ENCODE measurements around the gene ZNF45. TPM values are rescaled to one million over a fixed set of nuclear protein-coding genes. Genes with fewer than 3 reads are reported as not detected.
A peak's percentile ranks its signal among the peaks of the same experiment; 100 is the strongest.

Gene ZNF45
- total and polyA plus RNA-seq, 2 of the 4 experiments (the other 2 are of a cell fraction) = 7.6 to 18.1 TPM

- TF ChIP-seq, protein P1, sequence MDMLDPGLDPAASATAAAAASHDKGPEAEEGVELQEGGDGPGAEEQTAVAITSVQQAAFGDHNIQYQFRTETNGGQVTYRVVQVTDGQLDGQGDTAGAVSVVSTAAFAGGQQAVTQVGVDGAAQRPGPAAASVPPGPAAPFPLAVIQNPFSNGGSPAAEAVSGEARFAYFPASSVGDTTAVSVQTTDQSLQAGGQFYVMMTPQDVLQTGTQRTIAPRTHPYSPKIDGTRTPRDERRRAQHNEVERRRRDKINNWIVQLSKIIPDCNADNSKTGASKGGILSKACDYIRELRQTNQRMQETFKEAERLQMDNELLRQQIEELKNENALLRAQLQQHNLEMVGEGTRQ (IDR thresholded peaks at IDR 0.05; ENCODE audit: low read depth, low read length) = no peak
- TF ChIP-seq RFX5 (IDR thresholded peaks at IDR 0.05; ENCODE audit: low read depth, low read length) (no peak), CEBPB (IDR thresholded peaks at IDR 0.05; ENCODE audit: low read depth, low read length) (no peak)
These were observed at the start of gene ZNF45 (continued) for GRCh38 chr19:43934985-43935708.

GRCh38 chr19:43984687-43985000 lies 49.6 kb upstream of the ZNF45 start:
- DNase-seq = no peak
- H4K5ac ChIP-seq (ENCODE audit: low read depth, low read length) = peak overlapping the region; percentile 50
- 12% methylated on average over 11 of the region's 14 CpGs; no CpG with 5 or more reads in 1 of the 2 experiments for WGBS, 2 experiments (ENCODE audit: extremely low coverage in 2 of 2, insufficient read length in 1 of 2)
- peak overlapping the region; percentile 93 for H3K14ac ChIP-seq (replicated peaks; ENCODE audit: low read depth, low read length)
- dilution Hi-C loops (cut with HindIII; ENCODE audit: low sequenced_read_pairs, unreplicated experiment) = no loop called here
- peaks cover 10 to 27% of the 10 kb centered on the region in 2 experiments for H3K79me1 ChIP-seq (ENCODE audit: low read depth in 1 of 2, low read length in 2 of 2)
- H3K4ac ChIP-seq (ENCODE audit: low read depth, low read length) = peak overlapping the region; percentile 80; the same call in 1 of the 2 replicates
- peaks cover 2% of the 10 kb centered on the region; the same call in 1 of the 2 replicates for H3K9me3 ChIP-seq (ENCODE audit: control insufficient read depth, insufficient read depth, low read length)
- H2BK15ac ChIP-seq (ENCODE audit: low read depth, low read length) = no peak overlapping the region
- H4K20me1 ChIP-seq (ENCODE audit: insufficient read depth, low read length) = no peaks in the 10 kb centered on the region
- H2AK9ac ChIP-seq (replicated peaks; ENCODE audit: low read depth, low read length, poor library complexity) = no peak overlapping the region
- H3K4me3 ChIP-seq (ENCODE audit: insufficient read depth, low read depth, low read length) = peak overlapping the region; percentile 79
- peak overlapping the region; percentile 67 for H3K9ac ChIP-seq (ENCODE audit: low read depth, low read length)
- POLR2A ChIA-PET (ENCODE audit: unreplicated experiment) = no interaction called here
- no peak overlapping the region for H2BK20ac ChIP-seq (ENCODE audit: low read depth, low read length)
- intact Hi-C loops (cut with micrococcal nuclease) = loop anchor here (1.0 kb wide), 1 partner anchor 49 kb away; the partner anchor contains the start of gene ZNF45
- no peak overlapping the region for H3K56ac ChIP-seq (ENCODE audit: extremely low read depth, insufficient read depth, low read length)
- H3K4me1 ChIP-seq (ENCODE audit: control insufficient read depth, insufficient read depth, low read length) = no peaks in the 10 kb centered on the region
- H2AK5ac ChIP-seq (ENCODE audit: low read depth, low read length) = no peak overlapping the region
- no peak overlapping the region for H2BK5ac ChIP-seq (ENCODE audit: low read depth, low read length, poor library complexity, severe bottlenecking)
- H3K27ac ChIP-seq (ENCODE audit: insufficient read depth, low read length) = peak overlapping the region; percentile 4; the same call in 1 of the 2 replicates
- in situ Hi-C loops (cut with MboI; ENCODE audit: low sequenced_read_pairs) = no loop called here
- no peak for TF ChIP-seq SMC3 (IDR thresholded peaks at IDR 0.05; ENCODE audit: low read depth, low read length)
- no peak for TF ChIP-seq RCOR1 (IDR thresholded peaks at IDR 0.05; ENCODE audit: insufficient replicate concordance, low read length)
- TF ChIP-seq, protein P2, sequence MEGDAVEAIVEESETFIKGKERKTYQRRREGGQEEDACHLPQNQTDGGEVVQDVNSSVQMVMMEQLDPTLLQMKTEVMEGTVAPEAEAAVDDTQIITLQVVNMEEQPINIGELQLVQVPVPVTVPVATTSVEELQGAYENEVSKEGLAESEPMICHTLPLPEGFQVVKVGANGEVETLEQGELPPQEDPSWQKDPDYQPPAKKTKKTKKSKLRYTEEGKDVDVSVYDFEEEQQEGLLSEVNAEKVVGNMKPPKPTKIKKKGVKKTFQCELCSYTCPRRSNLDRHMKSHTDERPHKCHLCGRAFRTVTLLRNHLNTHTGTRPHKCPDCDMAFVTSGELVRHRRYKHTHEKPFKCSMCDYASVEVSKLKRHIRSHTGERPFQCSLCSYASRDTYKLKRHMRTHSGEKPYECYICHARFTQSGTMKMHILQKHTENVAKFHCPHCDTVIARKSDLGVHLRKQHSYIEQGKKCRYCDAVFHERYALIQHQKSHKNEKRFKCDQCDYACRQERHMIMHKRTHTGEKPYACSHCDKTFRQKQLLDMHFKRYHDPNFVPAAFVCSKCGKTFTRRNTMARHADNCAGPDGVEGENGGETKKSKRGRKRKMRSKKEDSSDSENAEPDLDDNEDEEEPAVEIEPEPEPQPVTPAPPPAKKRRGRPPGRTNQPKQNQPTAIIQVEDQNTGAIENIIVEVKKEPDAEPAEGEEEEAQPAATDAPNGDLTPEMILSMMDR (conservative IDR thresholded peaks at IDR 0.05; ENCODE audit: low read depth, low read length) = no peak
- TF ChIP-seq FOS (IDR thresholded peaks at IDR 0.05; ENCODE audit: low read depth, low read length) = no peak
- no peak for TF ChIP-seq MXI1 (IDR thresholded peaks at IDR 0.05; ENCODE audit: borderline replicate concordance, low read depth, low read length)
- TF ChIP-seq, protein P1 (IDR thresholded peaks at IDR 0.05; ENCODE audit: low read depth, low read length) = no peak
- H3K27me3 ChIP-seq (ENCODE audit: control insufficient read depth, insufficient read depth, low read length) = no peaks in the 10 kb centered on the region
- H2AFZ ChIP-seq (replicated peaks; ENCODE audit: low read length, poor library complexity) = peak overlapping the region; percentile 96
- CTCF ChIA-PET = no interaction called here
- H4K91ac ChIP-seq (ENCODE audit: insufficient read depth, low read depth, low read length) = no peak overlapping the region
- H2BK120ac ChIP-seq (ENCODE audit: low read depth, low read length) = no peak overlapping the region
- peak overlapping the region; percentile 4 to 94; a peak in 2 of 4 replicates for H4K8ac ChIP-seq (ENCODE audit: low read depth in 2 of 2, low read length in 2 of 2)
- ATAC-seq (ENCODE audit: low read depth) = peak; percentile 46
- H3K36me3 ChIP-seq (ENCODE audit: control insufficient read depth, insufficient read depth, low read length) = peaks cover 8% of the 10 kb centered on the region
- no peaks in the 10 kb centered on the region for H3K9me1 ChIP-seq (ENCODE audit: insufficient read depth, low read length)
- no peak overlapping the region for H3K18ac ChIP-seq (ENCODE audit: low read depth, low read length)
- H3K4me2 ChIP-seq (ENCODE audit: low read depth, low read length) = peak overlapping the region; percentile 96
- no TSS peak for BruUV-seq (replicated peaks)
- H3K23ac ChIP-seq (ENCODE audit: low read depth, low read length) = 0 out of 2 replicates have a peak overlapping the region, but pooled peaks have one; percentile 66
